Measurements from ENCODE around the gene TRAPPC14. TPM values are rescaled to one million over a fixed set of nuclear protein-coding genes. Genes with fewer than 3 reads are reported as not detected.
"Not testable (repeated sequence)": the region's sequence is repeated elsewhere in the genome, so short reads cannot be mapped to it uniquely, and the experiment has no call there.

Gene TRAPPC14
- total and polyA plus RNA-seq, 4 donors = 2.8 to 9.7 (median 5.2) TPM

DNA sequence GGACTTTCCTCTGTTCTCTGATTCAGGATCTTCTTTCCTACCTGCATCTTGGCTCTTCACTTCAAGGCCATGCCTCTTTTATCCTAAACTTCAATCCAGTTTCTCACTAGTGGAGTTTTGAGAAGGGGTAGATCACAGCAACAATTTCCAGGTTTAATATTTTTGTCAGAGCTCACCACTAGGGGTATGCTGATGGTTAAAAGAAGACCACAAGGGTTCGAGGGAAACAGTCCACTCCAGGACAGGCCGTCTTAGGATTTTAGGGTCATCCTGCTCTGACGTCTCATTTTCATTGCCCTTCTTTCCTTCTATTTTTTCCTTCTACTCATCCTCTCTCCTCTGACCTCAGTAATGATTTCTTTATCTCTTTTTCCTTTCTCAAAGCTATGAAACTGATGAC lies 30.5 kb upstream of the TRAPPC14 start:
- Histone ChIP-seq H3K9me3 (ENCODE audit: control insufficient read depth in 4 of 4, low read length in 3 of 4) (no peaks in the 10 kb centered on the region), H3K4me3 (ENCODE audit: low read depth in 1 of 3, low read length in 3 of 3) (no peak overlapping the region), H3K9ac (ENCODE audit: low read depth in 1 of 2, low read length in 2 of 2) (no peak overlapping the region), H3K4me1 (ENCODE audit: control insufficient read depth in 4 of 4, insufficient read depth in 4 of 4, low read length in 3 of 4) (no peaks in the 10 kb centered on the region), H3K27ac (ENCODE audit: low read depth in 1 of 2, low read length in 2 of 2) (no peak overlapping the region), H3K36me3 (ENCODE audit: control insufficient read depth in 4 of 4, insufficient read depth in 3 of 4, low read depth in 1 of 4, low read length in 3 of 4) (no peaks in the 10 kb centered on the region), H3K27me3 (ENCODE audit: control insufficient read depth in 4 of 4, insufficient read depth in 4 of 4, low read length in 3 of 4) (no peaks in the 10 kb centered on the region)
- no peak for DNase-seq (ENCODE audit: low spot score)
- WGBS = 84% methylated on average over 3 of the region's 3 CpGs
- TF ChIP-seq NR2F2 (IDR thresholded peaks at IDR 0.05) (no peak), FOXA1 (IDR thresholded peaks at IDR 0.05) (no peak), FOXA2 (IDR thresholded peaks at IDR 0.05) (no peak), HNF4A (conservative IDR thresholded peaks at IDR 0.05) (no peak), HNF4G (IDR thresholded peaks at IDR 0.05) (no peak)
- TF ChIP-seq, protein P1, sequence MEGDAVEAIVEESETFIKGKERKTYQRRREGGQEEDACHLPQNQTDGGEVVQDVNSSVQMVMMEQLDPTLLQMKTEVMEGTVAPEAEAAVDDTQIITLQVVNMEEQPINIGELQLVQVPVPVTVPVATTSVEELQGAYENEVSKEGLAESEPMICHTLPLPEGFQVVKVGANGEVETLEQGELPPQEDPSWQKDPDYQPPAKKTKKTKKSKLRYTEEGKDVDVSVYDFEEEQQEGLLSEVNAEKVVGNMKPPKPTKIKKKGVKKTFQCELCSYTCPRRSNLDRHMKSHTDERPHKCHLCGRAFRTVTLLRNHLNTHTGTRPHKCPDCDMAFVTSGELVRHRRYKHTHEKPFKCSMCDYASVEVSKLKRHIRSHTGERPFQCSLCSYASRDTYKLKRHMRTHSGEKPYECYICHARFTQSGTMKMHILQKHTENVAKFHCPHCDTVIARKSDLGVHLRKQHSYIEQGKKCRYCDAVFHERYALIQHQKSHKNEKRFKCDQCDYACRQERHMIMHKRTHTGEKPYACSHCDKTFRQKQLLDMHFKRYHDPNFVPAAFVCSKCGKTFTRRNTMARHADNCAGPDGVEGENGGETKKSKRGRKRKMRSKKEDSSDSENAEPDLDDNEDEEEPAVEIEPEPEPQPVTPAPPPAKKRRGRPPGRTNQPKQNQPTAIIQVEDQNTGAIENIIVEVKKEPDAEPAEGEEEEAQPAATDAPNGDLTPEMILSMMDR (IDR thresholded peaks at IDR 0.05; ENCODE audit: low read depth, low read length, missing input control) = no peak

DNA sequence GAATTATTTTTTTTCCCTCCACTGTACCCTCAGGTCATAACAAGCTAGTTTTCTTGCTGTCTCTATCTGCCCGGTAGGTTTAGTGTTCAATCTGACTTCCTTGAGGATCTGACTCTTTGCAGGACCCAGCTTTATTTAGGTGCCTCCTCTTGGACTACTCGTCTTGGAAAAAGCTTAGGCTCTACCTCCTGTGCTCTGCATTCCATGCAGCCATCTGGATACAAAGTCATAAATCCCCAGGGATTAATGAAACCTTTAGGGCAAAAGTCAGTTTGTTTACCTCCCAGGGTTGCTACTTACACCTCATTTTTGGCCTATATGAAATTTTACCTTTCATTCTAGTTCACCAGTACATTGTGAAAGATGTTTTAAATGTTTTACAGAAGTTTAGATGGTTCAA lies 27.2 kb upstream of the TRAPPC14 start:
- H3K27ac ChIP-seq (ENCODE audit: low read depth in 1 of 2, low read length in 2 of 2) = no peak overlapping the region
- no peaks in the 10 kb centered on the region for H3K4me1 ChIP-seq (ENCODE audit: control insufficient read depth in 4 of 4, insufficient read depth in 4 of 4, low read length in 3 of 4)
- no peak overlapping the region for H3K4me3 ChIP-seq (ENCODE audit: low read depth in 1 of 3, low read length in 3 of 3)
- H3K9ac ChIP-seq (ENCODE audit: low read depth in 1 of 2, low read length in 2 of 2) = no peak overlapping the region
- DNase-seq (ENCODE audit: low spot score) = no peak
- no peaks in the 10 kb centered on the region for H3K36me3 ChIP-seq (ENCODE audit: control insufficient read depth in 4 of 4, insufficient read depth in 3 of 4, low read depth in 1 of 4, low read length in 3 of 4)
- TF ChIP-seq FOXA2 (IDR thresholded peaks at IDR 0.05) (no peak), TAF1 (conservative IDR thresholded peaks at IDR 0.05) (no peak), NR2F2 (IDR thresholded peaks at IDR 0.05) (no peak), EGR1 (IDR thresholded peaks at IDR 0.05; ENCODE audit: low read depth in 2 of 2) (no peak)
- TF ChIP-seq, protein P2, sequence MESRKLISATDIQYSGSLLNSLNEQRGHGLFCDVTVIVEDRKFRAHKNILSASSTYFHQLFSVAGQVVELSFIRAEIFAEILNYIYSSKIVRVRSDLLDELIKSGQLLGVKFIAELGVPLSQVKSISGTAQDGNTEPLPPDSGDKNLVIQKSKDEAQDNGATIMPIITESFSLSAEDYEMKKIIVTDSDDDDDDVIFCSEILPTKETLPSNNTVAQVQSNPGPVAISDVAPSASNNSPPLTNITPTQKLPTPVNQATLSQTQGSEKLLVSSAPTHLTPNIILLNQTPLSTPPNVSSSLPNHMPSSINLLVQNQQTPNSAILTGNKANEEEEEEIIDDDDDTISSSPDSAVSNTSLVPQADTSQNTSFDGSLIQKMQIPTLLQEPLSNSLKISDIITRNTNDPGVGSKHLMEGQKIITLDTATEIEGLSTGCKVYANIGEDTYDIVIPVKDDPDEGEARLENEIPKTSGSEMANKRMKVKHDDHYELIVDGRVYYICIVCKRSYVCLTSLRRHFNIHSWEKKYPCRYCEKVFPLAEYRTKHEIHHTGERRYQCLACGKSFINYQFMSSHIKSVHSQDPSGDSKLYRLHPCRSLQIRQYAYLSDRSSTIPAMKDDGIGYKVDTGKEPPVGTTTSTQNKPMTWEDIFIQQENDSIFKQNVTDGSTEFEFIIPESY (IDR thresholded peaks at IDR 0.05) = no peak
- no peaks in the 10 kb centered on the region for H3K27me3 ChIP-seq (ENCODE audit: control insufficient read depth in 4 of 4, insufficient read depth in 4 of 4, low read length in 3 of 4)
- WGBS = 84% methylated on average over 2 of the region's 2 CpGs
- no peaks in the 10 kb centered on the region for H3K9me3 ChIP-seq (ENCODE audit: control insufficient read depth in 4 of 4, low read length in 3 of 4)

DNA sequence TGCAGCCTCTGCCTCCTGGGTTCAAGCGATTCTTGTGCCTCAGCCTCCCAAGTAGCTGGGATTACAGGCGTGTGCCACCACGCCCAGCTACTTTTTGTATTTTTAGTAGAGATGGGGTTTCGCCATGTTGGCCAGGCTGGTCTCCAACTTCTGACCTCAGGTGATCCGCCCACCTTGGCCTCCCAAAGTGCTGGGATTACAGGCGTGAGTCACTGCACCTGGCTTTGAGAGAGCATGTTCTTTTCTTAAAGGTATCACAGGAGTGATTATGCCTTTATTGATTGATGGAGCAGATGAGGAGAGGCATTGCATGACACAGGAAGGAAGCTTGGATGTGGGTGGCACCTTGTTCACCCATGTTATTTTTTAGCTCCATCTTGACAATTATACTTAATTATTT lies 24.6 kb upstream of the TRAPPC14 start:
- not testable (repeated sequence) for H3K9me3 ChIP-seq (ENCODE audit: control insufficient read depth in 4 of 4, low read length in 3 of 4); H3K27ac ChIP-seq (ENCODE audit: low read depth in 1 of 2, low read length in 2 of 2); H3K9ac ChIP-seq (ENCODE audit: low read depth in 1 of 2, low read length in 2 of 2); H3K4me3 ChIP-seq (ENCODE audit: low read depth in 1 of 3, low read length in 3 of 3); H3K36me3 ChIP-seq (ENCODE audit: control insufficient read depth in 4 of 4, insufficient read depth in 3 of 4, low read depth in 1 of 4, low read length in 3 of 4); DNase-seq (ENCODE audit: low spot score); H3K27me3 ChIP-seq (ENCODE audit: control insufficient read depth in 4 of 4, insufficient read depth in 4 of 4, low read length in 3 of 4); H3K4me1 ChIP-seq (ENCODE audit: control insufficient read depth in 4 of 4, insufficient read depth in 4 of 4, low read length in 3 of 4)
- 88% methylated on average over 6 of the region's 6 CpGs for WGBS

DNA sequence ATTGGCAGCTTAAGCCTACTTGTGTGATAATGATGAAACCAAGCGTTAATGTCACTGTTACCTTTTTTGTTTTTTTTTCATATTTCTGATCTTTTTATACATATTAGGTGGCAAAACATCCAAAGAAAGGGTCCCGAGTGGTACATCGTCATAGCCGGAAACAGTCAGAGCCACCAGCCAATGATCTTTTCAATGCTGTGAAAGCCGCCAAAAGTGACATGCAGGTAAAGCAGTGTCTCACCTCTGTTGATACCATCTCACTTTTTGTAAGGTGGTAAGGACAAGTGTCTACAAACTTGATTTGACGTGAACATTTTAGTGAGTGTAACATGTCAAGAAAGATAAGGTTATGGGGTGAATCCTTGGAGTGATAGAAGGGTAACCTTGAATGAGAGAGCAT lies 24.1 kb upstream of the TRAPPC14 start:
- WGBS = 73% methylated on average over 6 of the region's 6 CpGs
- not testable (repeated sequence) for H3K27me3 ChIP-seq (ENCODE audit: control insufficient read depth in 4 of 4, insufficient read depth in 4 of 4, low read length in 3 of 4); H3K9ac ChIP-seq (ENCODE audit: low read depth in 1 of 2, low read length in 2 of 2); H3K36me3 ChIP-seq (ENCODE audit: control insufficient read depth in 4 of 4, insufficient read depth in 3 of 4, low read depth in 1 of 4, low read length in 3 of 4); H3K9me3 ChIP-seq (ENCODE audit: control insufficient read depth in 4 of 4, low read length in 3 of 4); H3K4me3 ChIP-seq (ENCODE audit: low read depth in 1 of 3, low read length in 3 of 3); H3K27ac ChIP-seq (ENCODE audit: low read depth in 1 of 2, low read length in 2 of 2); DNase-seq (ENCODE audit: low spot score); H3K4me1 ChIP-seq (ENCODE audit: control insufficient read depth in 4 of 4, insufficient read depth in 4 of 4, low read length in 3 of 4)

DNA sequence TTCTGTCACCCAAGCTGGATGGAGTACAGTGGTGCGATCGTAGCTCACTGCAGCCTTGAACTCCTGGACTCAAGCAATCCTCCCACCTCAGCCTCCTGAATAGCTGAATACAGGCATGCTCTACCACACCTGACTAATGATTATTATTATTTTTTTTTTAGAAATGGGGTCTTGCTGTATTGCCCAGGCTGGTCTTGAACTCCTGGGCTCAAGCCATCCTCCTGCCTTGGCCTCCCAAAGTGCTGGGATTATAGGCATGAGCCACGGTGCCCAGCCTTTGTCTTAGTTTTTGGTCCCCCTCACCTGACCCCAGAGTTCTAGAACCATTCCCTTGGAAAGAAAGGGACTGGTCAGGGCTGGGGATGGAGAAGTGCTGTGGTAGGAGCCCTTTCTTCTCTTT lies 21.6 kb upstream of the TRAPPC14 start:
- not testable (repeated sequence) for H3K36me3 ChIP-seq (ENCODE audit: control insufficient read depth in 4 of 4, insufficient read depth in 3 of 4, low read depth in 1 of 4, low read length in 3 of 4); H3K9ac ChIP-seq (ENCODE audit: low read depth in 1 of 2, low read length in 2 of 2); H3K9me3 ChIP-seq (ENCODE audit: control insufficient read depth in 4 of 4, low read length in 3 of 4); H3K27ac ChIP-seq (ENCODE audit: low read depth in 1 of 2, low read length in 2 of 2); DNase-seq (ENCODE audit: low spot score); H3K27me3 ChIP-seq (ENCODE audit: control insufficient read depth in 4 of 4, insufficient read depth in 4 of 4, low read length in 3 of 4); H3K4me3 ChIP-seq (ENCODE audit: low read depth in 1 of 3, low read length in 3 of 3)
- H3K4me1 ChIP-seq (ENCODE audit: control insufficient read depth in 4 of 4, insufficient read depth in 4 of 4, low read length in 3 of 4) = peaks cover 0 to 10% (median 5%) of the 10 kb centered on the region in 4 donors
- WGBS = 91% methylated on average over 3 of the region's 3 CpGs

Data from liver (tissue), 9 donors.